Gastrocnemius medialis (tissue), 4 donors: Measurements from ENCODE around the gene DAD1. TPM values are rescaled to one million over a fixed set of nuclear protein-coding genes. Genes with fewer than 3 reads are reported as not detected.
"Not testable (repeated sequence)": the region's sequence is repeated elsewhere in the genome, so short reads cannot be mapped to it uniquely, and the experiment has no call there.

Experiments
- ATAC-seq, 2 donors: fragments of 150-250 bp; one replicate each; pipeline ENCODE4 v1.9.1; 2016
- DNase-seq, 2 donors: peaks; one replicate each; pipeline ENCODE4 v3.0.0-alpha.2; 2019
- H3K27ac ChIP-seq, 4 donors: fragments of 200-600 bp; sonication (generic); 1 replicate in 1 of 4; 2 replicates in 3 of 4; pipeline ENCODE4 v1.5.1; 2016 to 2018; ENCODE audit warnings: mild to moderate bottlenecking in 2 of 4, moderate library complexity in 1 of 4
- H3K27me3 ChIP-seq, 3 donors: fragments of 200-600 bp; sonication (generic) in 2 of 3; 1 replicate in 1 of 3; 2 replicates in 2 of 3; pipeline versions ENCODE4 v1.5.1 to v1.6.0; 2016 to 2019; ENCODE audit warnings: mild to moderate bottlenecking in 1 of 3, moderate library complexity in 1 of 3
- H3K36me3 ChIP-seq, 2 donors: fragments of 200-600 bp; sonication (generic) in 1 of 2; one replicate each; pipeline ENCODE4 v1.5.1; 2017 to 2018
- H3K4me1 ChIP-seq, 2 donors: fragments of 200-600 bp; sonication (generic) in 1 of 2; one replicate each; pipeline ENCODE4 v1.5.1; 2016 to 2017; ENCODE audit warnings: mild to moderate bottlenecking in 2 of 2
- H3K4me3 ChIP-seq, 4 donors: fragments of 200-600 bp; sonication (generic) in 3 of 4; 1 replicate in 1 of 4; 2 replicates in 3 of 4; pipeline ENCODE4 v1.5.1; 2016 to 2019; ENCODE audit warnings: mild to moderate bottlenecking in 2 of 4
- H3K9me3 ChIP-seq, 3 donors: fragments of 200-600 bp; sonication (generic) in 2 of 3; 1 replicate in 1 of 3; 2 replicates in 2 of 3; pipeline ENCODE4 v1.5.1; 2016 to 2019
- POLR2A ChIP-seq, 2 donors: fragments of 450-650 bp; IDR thresholded peaks; one replicate each; pipeline ENCODE4 v1.6.1; 2017; ENCODE audit warnings: antibody characterized with exemption in 2 of 2, mild to moderate bottlenecking in 2 of 2, moderate library complexity in 2 of 2
- in situ Hi-C, 4 donors: fragments of 200-750 bp; cut with MboI; loops; one replicate each; pipeline versions ENCODE4 v1.15.0 to v1.8.0; 2017; ENCODE audit warnings: low sequenced_read_pairs in 4 of 4
- intact Hi-C: fragments of 100-400 bp; cut with DNase I; formaldehyde crosslinking; loops from one replicate; pipeline ENCODE4 v1.15.1; 2023; ENCODE audit warnings: low total_unique reads
- total RNA-seq, 4 donors: library from RNA; depleted of rRNA; stranded (reverse); fragments of >200 nt; gene quantifications; one replicate each; pipeline versions ENCODE4 v1.1.0 to v1.2.3, GENCODE V29; 2016
- TF ChIP-seq, protein P1 (sequence below), 5 experiments: fragments of 450-650 bp in 3 of 5; fragments of 200-600 bp in 2 of 5; sonication (generic) in 2 of 5; IDR thresholded peaks in 4 of 5; conservative IDR thresholded peaks in 1 of 5; 1 replicate in 4 of 5; 2 replicates in 1 of 5; pipeline ENCODE4 v1.5.1; 2016 to 2019; ENCODE audit warnings: antibody characterized with exemption in 5 of 5, mild to moderate bottlenecking in 3 of 5, moderate library complexity in 3 of 5

The DAD1 gene
- total RNA-seq = 100 to 1,000 TPM; 155 to 257 (median 209) TPM

DNA sequence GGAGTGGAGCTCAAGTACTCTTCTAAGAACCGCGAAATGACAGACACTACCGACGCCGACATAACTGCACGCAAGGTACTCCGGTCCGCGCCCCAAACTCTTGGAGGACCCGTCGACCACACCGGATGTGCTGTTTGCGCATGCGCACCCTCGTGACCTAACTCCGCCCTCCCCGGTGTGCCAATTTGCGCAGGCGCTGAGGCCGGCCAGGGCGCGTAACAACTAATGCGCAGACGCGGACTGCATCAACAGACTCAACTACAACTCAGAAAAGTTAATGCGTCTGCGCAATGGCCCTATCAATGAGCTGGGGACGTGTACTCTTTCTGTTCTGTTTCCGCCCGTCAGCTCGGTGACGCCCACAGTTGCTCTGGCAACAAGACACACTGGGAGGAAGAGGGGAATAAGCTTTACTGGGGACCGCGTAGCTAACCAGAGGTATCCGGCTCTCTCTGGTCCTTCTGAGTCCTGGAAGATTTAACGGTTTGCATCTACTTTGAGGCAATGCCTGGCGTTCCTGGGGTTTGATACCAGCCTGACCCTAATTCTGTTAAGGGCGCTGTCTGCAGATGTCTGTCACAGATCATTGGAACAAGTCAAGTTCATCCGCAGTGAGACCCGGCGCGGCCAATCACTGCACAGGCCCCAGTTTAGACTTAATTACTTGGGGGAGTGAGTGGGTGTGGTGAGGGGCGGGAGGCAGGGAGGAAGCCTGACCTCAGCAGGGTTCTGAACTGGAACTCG, at the start of gene DAD1:
TSS of gene DAD1 (minus strand) at position 129 of the 744 bp plus-strand sequence. CDS start at position 62, 67 bp downstream.
- TF ChIP-seq, protein P1, sequence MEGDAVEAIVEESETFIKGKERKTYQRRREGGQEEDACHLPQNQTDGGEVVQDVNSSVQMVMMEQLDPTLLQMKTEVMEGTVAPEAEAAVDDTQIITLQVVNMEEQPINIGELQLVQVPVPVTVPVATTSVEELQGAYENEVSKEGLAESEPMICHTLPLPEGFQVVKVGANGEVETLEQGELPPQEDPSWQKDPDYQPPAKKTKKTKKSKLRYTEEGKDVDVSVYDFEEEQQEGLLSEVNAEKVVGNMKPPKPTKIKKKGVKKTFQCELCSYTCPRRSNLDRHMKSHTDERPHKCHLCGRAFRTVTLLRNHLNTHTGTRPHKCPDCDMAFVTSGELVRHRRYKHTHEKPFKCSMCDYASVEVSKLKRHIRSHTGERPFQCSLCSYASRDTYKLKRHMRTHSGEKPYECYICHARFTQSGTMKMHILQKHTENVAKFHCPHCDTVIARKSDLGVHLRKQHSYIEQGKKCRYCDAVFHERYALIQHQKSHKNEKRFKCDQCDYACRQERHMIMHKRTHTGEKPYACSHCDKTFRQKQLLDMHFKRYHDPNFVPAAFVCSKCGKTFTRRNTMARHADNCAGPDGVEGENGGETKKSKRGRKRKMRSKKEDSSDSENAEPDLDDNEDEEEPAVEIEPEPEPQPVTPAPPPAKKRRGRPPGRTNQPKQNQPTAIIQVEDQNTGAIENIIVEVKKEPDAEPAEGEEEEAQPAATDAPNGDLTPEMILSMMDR (IDR thresholded peaks at IDR 0.05 in 4 of 5, conservative IDR thresholded peaks at IDR 0.05 in 1 of 5) = peak in 1 of 5 experiments; percentile 27
- TF ChIP-seq POLR2A (IDR thresholded peaks at IDR 0.05) = peak; percentile 78 to 84
- DNase-seq (peak; percentile 97 to 98), ATAC-seq (peak; percentile 100)
- in situ Hi-C loops (loop anchor here in 3 of 4 donors (25.0 kb wide), 3 partner anchors 698 to 973 kb away; partner anchors contain the start of genes HOMEZ (in 2 of the 3), AP1G2 (in 1 of the 3), BCL2L2 (in 1 of the 3) and PABPN1 (in 1 of the 3)), intact Hi-C loops (loop anchor here (1.0 to 5.0 kb wide), 2 partner anchors 9 to 1907 kb away; partner anchors contain the start of genes ABHD4 and RNASE4)
- peak within 1 kb of the TSS; percentile 70 to 95 (median 83) for H3K4me3 ChIP-seq
- H3K36me3 ChIP-seq = no peaks in the 10 kb centered on the region
- peaks cover 27 to 35% of the 10 kb centered on the region in 2 donors for H3K4me1 ChIP-seq
- H3K9me3 ChIP-seq = no peaks in the 10 kb centered on the region
- no peaks in the 10 kb centered on the region for H3K27me3 ChIP-seq
- peak within 1 kb of the TSS; percentile 82 to 92 (median 87) for H3K27ac ChIP-seq

DNA sequence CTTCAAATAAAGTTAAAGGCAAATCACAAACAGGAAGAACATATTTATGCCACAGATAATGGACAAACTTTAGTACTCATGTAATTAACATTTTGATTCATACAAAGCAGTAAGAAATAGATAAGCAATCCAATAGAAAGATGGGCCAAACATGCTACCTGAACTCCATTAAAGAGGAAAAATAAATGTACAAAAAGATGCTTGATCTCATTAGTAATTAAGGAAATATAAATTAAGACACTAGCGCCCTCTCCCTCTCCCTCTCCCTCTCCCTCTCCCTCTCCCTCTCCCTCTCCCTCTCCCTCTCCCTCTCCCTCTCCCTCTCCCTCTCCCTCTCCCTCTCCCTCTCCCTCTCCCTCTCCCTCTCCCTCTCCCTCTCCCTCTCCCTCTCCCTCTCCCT, 47.0 kb upstream of the DAD1 start:
- H3K9me3 ChIP-seq, H3K27me3 ChIP-seq, H3K4me1 ChIP-seq, DNase-seq, in situ Hi-C loops, H3K4me3 ChIP-seq, intact Hi-C loops, H3K27ac ChIP-seq, H3K36me3 ChIP-seq, ATAC-seq: not testable (repeated sequence)

DNA sequence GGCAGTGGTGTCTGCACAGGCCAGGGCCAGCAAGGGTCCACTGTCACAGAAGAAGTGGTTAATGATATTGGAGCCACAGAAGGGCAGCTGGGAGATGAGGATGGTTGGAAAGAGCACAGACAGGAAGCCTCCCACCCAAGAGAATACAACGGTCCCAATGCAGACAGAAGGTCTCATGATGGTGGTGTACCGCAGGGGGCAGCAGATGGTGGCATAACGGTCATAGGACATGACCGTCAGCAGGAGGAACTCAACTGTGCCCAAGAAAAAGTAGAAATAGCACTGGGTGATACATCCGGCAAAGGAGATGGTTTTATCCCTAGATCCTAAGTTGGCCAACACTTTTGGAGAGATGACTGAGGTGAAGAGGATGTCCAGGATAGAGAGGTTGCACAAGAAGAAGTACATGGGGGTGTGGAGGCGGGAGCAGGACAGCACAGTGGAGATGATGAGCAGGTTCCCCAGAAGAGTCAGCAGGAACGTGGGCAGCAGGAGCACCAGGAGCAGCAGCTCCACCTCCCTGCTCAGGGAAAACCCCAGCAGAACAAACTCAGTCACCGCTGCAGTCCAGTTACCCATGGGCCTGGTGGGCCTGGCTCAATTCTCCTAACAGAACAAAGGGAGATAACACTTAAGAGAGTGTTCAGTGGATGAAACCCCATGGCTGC, 45.3 kb upstream of the DAD1 start:
- H3K4me3 ChIP-seq = no peak overlapping the region
- H3K27ac ChIP-seq = no peak overlapping the region
- H3K9me3 ChIP-seq = no peaks in the 10 kb centered on the region
- in situ Hi-C loops (no loop called here), intact Hi-C loops (no loop called here)
- no peak for TF ChIP-seq POLR2A (IDR thresholded peaks at IDR 0.05)
- TF ChIP-seq, protein P1 (IDR thresholded peaks at IDR 0.05 in 4 of 5, conservative IDR thresholded peaks at IDR 0.05 in 1 of 5) = no peak
- ATAC-seq (no peak), DNase-seq (no peak)
- H3K4me1 ChIP-seq = no peaks in the 10 kb centered on the region
- H3K36me3 ChIP-seq = no peaks in the 10 kb centered on the region
- H3K27me3 ChIP-seq = no peaks in the 10 kb centered on the region

DNA sequence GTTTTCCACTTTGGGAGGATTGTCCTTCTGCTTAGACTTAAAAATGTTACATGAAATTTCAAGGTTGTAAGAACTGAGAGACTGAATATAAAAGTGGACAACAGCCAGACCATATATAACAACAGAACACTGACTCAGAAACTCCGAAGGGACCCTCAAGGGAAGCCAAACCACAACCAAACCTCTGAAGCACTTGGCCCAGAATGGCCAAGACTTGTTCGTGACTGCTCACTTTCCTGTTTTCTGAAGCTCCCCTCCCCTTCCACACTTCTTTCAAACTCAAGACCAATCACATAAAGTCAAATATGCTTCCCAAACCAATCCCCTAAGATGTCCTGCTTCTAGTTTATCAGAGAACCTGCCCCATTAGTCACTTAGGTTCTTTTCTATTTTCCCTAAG, 41.5 kb upstream of the DAD1 start:
- in situ Hi-C loops = no loop called here
- H3K36me3 ChIP-seq = no peaks in the 10 kb centered on the region
- TF ChIP-seq, protein P1 (IDR thresholded peaks at IDR 0.05 in 4 of 5, conservative IDR thresholded peaks at IDR 0.05 in 1 of 5) = no peak
- no peak for TF ChIP-seq POLR2A (IDR thresholded peaks at IDR 0.05)
- H3K9me3 ChIP-seq = no peaks in the 10 kb centered on the region
- DNase-seq = no peak
- ATAC-seq = no peak
- intact Hi-C loops = no loop called here
- no peaks in the 10 kb centered on the region for H3K4me1 ChIP-seq
- no peak overlapping the region for H3K4me3 ChIP-seq
- no peak overlapping the region for H3K27ac ChIP-seq
- H3K27me3 ChIP-seq = no peaks in the 10 kb centered on the region

DNA sequence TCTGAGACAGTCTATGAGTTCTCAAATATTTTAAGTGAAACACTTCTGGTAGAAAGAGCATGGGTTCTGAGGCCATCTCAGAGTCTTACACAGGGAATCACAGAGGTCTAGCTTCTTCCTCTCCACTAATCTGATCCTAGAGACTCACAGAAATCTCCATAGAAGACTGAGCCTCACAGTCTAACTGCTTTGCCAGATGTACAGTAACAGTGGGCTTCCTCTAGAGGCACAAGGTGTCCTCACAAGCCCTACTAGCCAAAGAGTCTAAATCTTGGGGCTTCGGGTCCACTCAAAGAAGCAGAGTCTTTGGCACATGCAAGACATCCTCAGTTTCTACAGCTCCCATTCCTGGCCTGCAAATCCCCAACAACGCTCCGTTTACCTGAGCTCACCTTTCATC, 41.0 kb upstream of the DAD1 start:
- Histone ChIP-seq H3K36me3 (no peaks in the 10 kb centered on the region), H3K27me3 (no peaks in the 10 kb centered on the region), H3K27ac (no peak overlapping the region), H3K4me3 (no peak overlapping the region), H3K4me1 (no peaks in the 10 kb centered on the region), H3K9me3 (no peaks in the 10 kb centered on the region)
- no peak for DNase-seq
- ATAC-seq = no peak
- in situ Hi-C loops = no loop called here
- TF ChIP-seq, protein P1 (IDR thresholded peaks at IDR 0.05 in 4 of 5, conservative IDR thresholded peaks at IDR 0.05 in 1 of 5) = no peak
- TF ChIP-seq POLR2A (IDR thresholded peaks at IDR 0.05) = no peak
- intact Hi-C loops = no loop called here
